Eye (tissue), 1 donor: ENCODE results near the gene FN1.
"Not testable (repeated sequence)": the region's sequence is repeated elsewhere in the genome, so short reads cannot be mapped to it uniquely, and the experiment has no call there.

Source experiments
- DNase-seq: peaks from one replicate; pipeline ENCODE4 v3.0.0-alpha.2; 2015

FN1 gene

DNA sequence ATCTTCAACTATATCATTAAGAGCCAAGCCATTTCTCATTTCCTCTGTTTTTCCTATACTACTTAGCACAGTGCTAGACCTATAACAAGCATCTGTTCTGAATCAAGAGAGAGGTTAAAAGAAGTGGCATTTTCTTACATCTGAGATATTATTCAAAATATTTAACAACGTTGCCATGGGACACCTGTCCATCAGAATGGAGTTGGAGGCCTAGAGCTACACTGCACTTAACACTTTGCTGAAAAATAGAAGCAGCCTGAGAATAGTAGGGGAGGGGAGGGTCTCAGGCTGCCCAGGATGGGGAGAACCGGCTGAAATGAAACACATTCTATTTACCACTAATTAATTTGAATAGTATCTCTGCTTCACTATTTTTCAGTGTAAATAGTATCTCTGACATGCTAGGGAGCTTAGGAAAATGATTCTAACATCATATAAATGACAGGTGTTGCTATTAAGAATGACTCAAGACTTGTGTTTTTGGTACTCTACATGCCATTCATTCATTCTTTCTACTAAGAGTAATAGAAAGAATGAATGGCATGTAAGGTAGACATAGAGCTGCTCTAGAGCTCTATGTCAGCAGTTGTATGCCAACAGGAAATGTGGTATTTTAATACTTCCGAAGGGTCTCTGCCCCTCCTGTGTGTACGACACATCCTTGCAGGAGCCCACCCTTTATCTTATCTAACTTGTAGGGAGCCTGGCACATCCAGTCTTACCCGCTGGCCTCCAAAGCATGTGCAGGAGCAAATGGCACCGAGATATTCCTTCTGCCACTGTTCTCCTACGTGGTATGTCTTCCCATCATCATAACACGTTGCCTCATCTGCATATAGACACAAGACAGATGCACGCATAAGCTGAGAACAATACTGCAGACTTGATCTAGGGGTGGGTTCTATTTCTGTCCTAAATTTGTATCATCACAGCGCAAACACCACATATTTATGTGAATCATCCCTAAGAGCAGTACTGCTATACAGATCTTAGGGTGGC lies 71.4 kb downstream of the FN1 start:
- peak; percentile 37 for DNase-seq

DNA sequence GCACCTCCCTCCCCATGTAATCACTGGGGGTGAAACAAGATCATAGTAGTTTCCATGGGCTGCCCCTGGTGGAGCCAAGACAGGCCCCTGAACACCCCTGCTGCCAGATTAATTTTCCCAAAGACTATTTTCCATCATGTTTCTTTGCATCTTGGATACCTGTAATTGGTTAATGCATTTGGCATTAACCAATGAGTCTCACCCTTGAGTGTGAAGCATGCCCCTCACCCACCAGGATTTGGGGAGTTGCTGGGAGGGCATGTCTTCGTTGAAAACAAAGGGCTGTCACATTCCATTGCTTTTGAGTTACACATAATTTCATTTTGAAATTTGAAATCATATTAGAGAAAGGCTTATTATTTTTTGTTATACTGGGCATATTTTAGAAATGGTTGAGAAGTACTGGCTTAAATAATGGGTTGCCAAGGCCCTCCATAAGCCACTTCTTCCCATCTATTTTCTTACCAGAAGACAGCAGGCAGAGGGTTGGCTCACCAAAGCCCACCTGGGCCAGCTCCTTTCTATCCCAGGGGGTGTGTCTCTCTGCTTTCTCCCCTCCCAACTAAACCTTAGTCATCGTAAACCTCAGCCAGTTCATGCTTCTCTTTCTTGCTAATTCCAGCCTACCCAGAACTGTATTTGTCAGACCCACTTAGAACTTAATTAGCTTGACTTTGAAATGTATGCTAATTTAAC lies 72.3 kb downstream of the FN1 start:
- no peak for DNase-seq

DNA sequence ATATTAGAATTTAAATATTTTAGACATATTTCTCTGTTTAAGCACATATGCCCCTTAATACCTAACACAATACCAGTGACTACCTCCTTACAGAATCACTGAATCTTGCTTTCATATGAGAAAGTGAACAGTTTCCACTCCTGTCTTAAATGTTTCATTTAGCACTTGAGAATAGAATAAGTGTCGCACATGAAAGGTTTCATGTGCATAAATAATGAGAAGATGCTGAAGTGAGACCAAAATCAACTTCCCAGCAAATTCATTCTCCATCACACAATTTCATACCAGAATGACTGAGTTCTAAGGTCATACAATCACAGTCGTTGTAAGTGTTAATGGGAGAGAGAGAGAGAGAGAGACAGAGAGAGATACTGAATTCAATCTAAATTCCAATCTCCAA lies 72.8 kb downstream of the FN1 start:
- no peak for DNase-seq

DNA sequence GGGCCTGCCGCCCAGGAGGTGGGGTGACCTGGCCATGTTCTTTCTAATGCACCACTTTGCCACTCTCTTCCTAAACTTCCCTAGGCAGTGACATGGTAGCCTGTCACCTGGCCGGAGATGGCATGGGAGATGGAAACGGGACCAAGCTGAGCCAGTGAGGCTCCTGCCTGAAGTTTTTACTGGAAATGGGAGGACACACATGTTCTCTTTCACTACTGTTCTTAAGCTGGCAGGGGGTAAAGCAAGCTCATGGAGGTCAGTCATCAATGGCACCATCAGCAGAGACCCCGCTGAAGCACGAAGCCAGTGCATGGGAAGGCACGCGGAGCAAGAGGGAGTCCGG lies 73.3 kb downstream of the FN1 start:
- no peak for DNase-seq

DNA sequence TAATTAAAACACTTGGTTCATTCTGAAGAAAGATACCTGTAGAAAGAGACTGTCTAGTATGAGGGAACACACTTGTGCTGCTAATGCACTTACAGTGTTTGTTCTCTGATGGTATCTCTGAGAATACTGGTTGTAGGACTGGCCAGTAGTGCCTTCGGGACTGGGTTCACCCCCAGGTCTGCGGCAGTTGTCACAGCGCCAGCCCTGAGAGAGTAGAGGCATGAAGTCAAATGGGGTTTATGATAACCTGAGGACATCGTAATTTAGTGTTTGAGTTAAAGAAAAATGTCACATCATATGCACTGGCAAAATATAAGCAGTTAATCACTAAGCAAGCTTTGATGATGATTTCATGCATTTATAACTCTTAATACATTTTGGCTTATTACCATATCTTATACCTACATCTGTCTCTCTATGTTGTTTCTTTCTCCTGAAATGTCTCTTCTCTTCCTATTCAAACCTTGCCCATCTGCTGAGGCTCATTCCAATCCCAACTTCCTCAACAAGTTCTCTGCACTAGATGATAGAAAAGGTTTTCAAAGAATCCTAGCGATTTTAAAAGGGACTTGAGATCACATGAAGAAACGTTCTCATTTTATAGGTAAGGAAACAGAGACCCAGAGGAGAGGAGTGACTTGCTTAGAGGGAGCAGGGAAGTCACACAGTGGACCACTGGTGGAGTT lies 73.8 kb downstream of the FN1 start:
- DNase-seq, result no peak

DNA sequence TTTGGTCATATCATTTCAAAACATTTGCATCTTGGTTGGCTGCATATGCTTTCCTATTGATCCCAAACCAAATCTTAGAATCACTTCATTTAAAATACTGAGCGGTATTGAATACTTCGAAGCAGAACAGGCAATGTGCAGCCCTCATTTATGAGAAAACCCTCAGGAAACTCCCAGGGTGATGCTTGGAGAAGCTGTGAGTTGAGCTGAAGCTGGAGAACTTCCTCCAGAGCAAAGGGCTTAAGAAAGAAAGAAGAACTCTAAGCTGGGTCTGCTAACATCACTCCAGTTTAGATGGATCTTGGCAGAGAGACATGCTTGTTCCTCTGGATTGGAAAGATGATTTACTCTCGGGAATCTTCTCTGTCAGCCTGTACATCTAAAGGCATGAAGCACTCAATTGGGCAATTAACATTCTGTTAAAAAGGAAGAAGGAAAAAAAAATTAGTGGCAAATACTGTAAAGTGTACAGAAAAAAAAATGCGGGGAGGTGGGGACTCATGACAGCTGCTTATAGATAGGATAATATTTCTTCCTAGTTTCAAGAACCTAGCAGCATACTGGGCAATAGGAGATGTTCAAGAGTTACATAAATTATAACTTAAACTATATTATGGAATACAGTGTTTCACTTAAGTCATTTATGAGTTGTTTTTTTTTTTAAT lies 74.5 kb downstream of the FN1 start:
- DNase-seq, result no peak

DNA sequence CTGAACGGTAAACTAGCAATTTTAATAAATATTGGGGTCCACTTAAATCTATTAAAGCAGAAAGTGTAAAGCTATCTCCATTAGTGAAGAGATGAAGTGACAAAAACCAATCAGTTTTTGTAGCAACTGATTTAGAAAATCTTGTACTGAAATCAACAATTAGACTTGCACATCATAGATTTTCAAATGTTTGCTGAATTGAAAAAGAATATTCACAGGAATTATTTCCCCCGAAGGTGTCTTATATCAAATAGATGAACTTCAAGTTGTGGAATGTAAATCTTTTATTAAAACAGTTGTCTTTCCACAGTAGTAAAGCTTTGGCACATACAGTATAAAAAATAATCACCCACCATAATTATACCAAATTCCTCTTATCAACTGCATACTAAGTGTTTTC lies 75.3 kb downstream of the FN1 start:
- DNase-seq, result no peak

DNA sequence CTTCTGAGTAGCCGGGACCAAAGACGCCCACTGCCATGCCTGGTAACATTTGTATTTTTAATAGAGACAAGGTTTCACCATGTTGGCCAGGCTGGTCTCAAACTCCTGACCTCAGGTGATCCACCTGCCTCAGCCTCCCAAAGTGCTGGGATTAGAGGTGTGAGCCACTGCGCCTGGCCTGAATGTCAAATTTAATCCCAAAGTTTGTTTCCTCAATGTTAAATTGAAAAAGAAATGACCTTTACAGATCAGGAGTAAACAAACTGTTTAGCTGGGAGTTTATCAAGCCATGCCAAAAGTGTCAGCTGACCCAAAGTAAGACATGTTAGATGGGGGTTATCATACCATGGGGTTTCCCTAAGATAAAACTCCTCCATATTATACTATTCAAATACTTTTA lies 75.8 kb downstream of the FN1 start:
- not testable (repeated sequence) for DNase-seq

DNA sequence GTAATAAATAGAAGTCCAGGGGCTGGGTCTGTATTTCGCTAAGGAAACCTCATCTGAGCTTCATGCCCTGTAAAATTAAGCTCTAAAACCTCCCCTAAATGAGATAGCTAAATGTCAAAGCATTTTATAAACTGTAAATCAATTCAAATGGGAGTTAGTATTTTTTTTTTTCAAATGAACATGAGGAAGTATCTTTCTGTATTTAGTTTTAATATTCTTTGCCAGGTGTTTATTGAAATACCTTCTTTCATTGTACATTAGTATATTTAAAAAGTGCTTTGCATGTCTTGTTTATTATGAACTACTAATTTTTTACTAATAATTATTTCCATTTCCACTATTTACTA lies 76.3 kb downstream of the FN1 start:
- no peak for DNase-seq

DNA sequence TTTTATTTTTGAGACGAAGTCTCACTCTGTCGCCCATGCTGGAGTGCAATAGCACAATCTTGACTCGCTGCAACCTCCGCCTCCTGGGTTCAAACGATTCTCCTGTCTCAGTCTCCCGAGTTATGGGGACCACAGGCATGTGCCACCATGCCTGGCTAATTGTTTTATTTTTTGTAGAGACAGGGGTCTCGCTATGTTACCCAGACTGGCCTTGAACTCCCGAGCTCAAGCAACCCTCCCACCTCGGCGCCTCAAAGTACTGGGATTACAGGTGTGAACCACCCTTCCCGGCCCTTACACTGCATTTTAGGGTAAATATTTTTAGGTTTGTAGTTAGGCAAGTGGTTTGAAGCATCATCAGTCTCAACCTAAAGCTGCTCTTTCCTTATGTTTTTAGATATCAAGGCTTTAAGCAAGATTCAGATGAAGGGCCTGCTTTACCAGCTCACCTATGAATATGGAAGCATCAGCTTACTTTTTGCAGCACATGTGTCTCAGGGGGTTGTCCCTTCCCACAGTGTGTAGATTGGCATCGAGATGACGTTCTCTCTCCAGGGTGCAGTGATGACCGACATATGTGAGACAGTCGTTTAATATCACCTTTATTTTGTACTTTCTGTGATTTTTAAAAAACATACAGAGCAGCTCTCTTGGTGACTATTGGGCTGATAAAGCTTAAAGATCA lies 76.8 kb downstream of the FN1 start:
- DNase-seq, result no peak

DNA sequence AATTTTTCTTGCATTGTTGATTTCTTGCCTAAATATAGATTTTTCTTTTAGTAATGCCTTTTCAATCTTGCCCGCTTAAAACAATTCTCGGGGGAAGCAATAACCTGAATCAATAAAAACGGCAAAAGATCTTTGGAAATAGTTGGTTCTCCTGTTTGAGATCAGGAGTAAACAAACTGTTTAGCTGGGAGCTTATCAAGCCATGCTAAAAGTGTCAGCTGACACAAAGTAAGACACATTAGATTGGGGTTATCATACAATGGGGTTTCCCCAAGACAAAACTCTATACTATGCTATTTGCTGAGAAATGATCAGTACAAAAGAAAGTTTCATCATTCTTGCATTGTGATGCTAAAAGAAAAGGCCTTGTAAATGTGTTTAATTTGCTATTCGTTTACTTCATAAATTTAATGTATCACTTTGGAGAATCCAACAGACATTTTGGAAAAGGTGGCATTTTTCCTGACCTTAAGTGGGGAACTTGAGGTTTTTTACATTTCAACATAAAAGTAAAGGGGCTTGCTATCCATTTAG lies 77.5 kb downstream of the FN1 start:
- DNase-seq, result no peak

DNA sequence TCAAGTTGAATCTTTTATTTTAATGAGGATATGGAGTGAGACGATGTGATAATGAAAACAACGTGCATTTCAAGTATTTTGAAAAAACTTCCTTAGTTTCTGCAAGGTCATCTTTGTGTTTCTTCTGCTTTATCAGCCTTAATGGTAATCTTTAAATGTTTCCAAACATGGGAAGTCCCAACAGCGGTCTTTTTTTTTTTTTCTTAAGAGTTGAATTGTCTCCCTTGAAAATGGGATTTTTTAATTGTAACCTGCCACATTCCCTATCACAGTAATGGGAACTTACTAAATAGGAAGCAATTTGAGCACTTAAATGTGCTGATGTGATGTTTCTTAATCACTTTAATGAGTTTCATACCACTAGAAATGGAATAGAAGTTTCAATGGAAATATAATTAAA lies 78.2 kb downstream of the FN1 start:
- DNase-seq, result no peak

DNA sequence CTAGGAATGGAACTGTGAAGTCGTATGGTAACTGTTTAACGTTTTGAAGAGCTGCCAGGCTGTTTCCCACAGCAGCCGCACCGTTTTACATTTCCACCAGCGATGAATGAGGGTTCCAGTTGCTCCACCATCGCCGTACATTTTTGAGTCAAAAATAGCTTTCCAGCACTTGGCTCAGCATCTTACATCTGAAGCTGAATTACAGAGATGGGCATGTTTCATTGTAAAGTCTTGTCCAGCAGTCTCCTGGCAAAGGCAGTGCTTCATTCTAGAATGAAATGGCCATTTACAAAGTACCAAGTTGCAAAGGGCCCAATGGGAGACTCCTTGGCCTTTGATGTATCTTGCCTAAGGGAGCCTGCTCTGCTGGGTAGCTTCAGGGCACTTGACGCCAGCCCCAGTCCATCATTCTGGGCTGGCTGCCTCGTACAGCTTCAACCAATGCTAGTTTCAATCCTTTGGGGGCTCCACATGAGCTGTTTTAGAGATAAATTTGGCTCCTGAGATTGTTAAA lies 78.9 kb downstream of the FN1 start:
- peak; percentile 18 for DNase-seq

DNA sequence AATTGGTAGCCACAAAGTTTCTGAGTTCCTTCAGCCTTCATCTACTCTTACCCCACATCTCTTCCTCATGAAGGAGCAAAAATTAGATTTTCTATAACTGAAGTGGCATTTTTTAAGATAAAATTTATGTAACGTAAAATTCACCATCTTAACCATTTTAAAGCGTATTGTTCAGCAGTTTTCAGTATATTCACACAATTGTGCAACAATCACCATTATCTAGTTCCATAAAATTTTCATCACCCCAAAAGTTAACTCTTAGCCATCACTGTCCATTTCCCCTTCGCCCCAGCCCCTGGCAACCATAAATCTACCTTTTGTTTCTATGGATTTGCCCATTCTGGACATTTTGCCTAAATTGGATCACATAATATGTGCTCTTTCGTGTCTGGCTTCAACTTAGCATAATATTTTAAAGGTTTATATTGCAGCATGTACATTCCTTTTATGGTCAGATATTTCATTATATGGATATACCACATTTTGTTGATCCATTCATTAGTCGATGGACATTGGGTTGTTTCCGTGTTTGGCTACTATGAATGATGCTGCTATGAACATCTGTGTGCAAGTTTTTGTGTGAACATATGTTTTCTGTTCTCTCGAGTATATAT lies 79.4 kb downstream of the FN1 start:
- DNase-seq, result no peak

DNA sequence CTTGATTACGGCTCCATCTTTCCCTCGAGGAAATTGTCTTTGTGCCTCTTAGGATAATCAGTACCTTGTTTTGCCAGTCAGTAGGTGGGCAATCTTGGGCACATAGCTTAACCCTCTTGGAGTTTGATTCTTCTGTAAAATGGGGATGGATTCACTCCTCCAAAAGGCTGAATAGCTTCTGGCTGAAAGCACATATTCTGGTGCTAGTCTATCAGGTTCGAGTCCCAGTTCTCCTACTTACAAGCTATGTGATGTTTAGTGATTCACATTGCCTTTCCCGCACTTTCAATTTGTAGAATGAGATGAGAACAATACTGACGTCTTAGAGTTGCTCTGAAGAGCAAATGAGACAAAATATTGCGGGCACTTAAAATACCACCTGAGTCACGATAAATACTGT lies 80.1 kb downstream of the FN1 start:
- DNase-seq, result no peak

DNA sequence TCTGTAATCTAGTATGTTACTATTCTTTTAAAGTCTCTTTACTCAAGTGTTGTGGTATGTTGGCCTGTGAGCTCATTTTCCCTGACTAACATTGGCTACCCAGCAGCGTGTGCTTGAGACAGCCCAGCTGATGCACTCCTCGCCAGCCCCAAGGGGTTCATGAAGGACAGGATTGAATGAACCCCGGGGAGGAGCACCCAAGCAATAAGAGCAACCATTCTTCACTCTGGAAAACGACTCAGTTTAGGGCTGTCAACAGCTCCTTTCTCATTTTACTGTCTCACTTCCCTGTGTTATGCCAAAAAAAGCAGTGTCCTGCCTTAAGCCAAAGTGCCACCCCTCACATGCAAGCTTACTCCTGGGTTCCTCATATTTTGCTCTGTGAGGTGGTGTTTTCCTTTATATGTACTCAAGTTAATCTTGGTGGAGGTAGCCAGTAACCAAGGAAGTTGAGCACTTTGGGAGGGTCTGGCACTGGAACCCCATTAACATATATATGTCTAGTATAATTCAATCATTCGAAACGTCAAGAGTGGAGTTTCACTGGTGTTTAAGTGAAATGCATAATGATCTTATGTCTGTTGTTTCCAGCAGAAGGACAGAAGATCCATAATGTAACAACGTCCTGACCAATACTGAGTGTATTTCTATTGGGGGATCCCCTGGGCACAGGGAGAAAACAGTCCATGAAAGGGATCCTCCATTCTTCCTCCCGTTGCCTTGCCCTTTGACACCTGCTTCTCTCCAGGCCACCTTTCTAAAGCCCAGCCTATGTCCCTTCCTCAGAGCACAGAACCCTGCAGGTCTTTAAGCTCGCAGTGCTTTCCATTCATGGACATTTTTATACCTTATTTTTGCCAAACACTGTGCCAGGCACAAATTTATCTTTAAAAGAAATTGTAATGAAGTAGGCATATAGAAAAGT lies 80.8 kb downstream of the FN1 start:
- DNase-seq, result no peak

DNA sequence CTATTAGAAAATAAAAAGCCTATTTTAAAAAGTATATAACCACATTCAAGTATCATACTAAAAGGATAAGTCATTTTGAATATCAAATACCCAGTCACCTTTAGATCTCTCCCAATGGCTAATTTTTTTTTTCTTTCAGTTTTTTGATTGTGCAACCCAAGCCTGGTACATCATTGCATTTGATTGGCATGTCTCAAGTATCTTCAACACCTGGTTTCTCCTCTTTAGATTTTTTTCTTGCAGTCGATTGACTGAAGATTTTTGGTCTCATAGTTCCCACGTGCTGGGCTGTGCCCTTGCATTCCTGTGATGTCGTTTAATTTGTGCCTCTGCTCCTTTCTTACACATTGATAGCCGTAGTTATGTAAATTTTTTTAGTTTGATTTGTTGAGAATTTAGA lies 83.3 kb downstream of the FN1 start:
- DNase-seq, result no peak

DNA sequence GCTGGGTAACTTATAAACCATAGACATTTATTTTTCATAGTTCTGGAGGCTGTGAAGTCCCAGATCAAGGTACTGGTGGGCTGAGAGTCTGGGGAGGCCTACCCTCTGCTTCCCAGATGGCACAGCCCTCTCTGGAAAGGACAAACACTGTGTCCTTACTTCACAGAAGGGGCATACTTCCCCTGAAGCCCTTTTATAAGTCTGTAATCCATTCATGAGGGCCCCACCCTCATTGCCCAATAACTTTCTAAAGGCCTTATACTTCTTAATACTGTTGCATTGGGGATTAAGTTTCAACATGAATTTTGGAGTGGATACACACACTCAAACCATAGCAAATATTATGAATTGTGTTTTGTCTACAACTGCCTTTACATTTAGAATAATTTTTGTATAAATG lies 88.0 kb downstream of the FN1 start:
- no peak for DNase-seq

DNA sequence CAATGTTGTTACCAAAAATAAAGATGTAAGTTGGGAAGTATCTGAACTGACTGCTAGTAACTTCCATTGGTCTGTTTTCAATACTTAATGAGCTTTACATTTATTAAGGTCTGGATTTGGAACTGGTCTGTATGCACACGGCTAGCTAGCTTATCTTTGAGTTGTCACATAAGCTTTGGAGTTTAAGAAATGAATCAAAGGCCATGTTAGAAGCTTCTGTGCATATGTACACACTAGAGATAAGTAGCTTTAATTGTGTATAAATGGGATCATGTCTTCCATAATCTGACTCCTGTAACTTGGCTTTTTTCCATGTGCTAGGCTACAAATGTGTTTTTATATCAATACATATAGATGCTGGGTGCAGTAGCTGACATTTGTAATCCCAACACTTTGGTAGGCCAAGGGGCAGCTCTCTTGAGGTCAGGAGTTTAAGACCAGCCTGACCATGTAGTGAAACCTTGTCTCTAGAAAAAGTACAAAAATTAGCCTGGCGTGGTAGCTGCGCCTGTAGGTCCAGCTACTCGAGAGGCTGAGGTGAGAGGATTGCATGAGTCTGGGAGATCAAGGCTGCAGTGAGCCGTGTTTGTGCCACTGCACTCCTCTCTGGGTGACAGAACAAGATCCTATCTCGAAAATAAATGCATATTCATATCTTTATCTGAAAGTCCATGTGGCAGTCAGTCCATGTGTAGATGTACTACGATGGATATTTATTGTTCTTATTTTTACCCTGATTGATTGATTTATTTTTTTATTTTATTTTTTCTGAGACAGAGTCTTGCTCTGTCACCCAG lies 96.8 kb downstream of the FN1 start:
- no peak for DNase-seq
